ENCODE measurements around the gene MMP3.

Gene MMP3

DNA sequence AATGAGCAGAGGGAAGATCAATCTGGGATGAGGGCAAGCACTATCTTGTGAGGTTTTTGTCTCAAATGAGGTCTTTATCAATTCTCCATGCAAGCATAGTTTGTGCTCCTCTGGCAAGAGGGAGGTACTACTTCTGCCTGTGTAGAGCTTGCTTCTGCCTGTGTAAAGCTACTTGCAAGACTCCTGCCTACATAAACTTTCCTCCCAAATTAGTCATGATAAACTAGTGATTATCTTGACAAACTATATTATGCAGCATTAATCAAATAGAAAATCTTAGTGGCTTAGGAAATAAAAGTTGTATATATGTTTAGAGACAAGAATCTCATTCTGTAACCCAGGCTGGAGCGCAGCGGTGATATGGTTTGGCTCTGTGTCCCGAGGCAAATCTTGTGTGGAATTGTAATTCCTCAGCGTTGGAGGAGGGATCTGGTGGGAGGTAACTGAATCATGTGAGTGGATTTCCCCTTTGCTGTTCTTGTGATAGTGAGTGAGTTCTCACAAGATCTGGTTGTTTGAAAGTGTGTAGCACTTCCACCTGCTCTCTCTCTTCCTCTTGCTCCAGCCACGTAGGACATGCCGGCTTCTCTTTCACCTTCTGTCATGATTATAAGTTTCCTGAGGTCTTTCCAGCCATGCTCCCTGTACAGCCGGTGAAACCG is 54.9 kb downstream of the MMP3 start:
- DNase-seq = no peak
